Breast epithelium (tissue), 4 donors: ENCODE results near the gene CCDC30. TPM values are rescaled to one million over a fixed set of nuclear protein-coding genes. Genes with fewer than 3 reads are reported as not detected.

Source experiments
- DNase-seq, 2 donors: peaks; one replicate each; pipeline ENCODE4 v3.0.0-alpha.2; 2019; ENCODE audit warnings: low spot score in 2 of 2
- H3K27ac ChIP-seq, 2 donors: fragments of 200-600 bp; sonication (generic) in 1 of 2; one replicate each; pipeline ENCODE4 v1.5.1; 2016 to 2019; ENCODE audit warnings: mild to moderate bottlenecking in 1 of 2
- H3K27me3 ChIP-seq, 2 donors: fragments of 200-600 bp; sonication (generic) in 1 of 2; one replicate each; pipeline versions ENCODE4 v1.5.1 to v1.6.0; 2017 to 2019; ENCODE audit warnings: control low read depth in 1 of 2, mild to moderate bottlenecking in 1 of 2
- H3K36me3 ChIP-seq: fragments of 200-600 bp; one replicate; pipeline ENCODE4 v1.5.1; 2019
- H3K4me1 ChIP-seq, 2 donors: fragments of 200-600 bp; sonication (generic); one replicate each; pipeline ENCODE4 v1.5.1; 2016 to 2019; ENCODE audit warnings: control low read depth in 1 of 2
- H3K4me3 ChIP-seq, 3 donors: fragments of 200-600 bp; sonication (generic); 1 replicate in 2 of 3; 2 replicates in 1 of 3; pipeline ENCODE4 v1.5.1; 2016 to 2019; ENCODE audit warnings: mild to moderate bottlenecking in 3 of 3, moderate library complexity in 2 of 3
- H3K9me3 ChIP-seq, 2 donors: fragments of 200-600 bp; sonication (generic) in 1 of 2; one replicate each; pipeline ENCODE4 v1.5.1; 2016 to 2019; ENCODE audit warnings: control low read depth in 1 of 2
- CTCF ChIP-seq, 3 donors: fragments of 450-650 bp; IDR thresholded peaks; one replicate each; pipeline ENCODE4 v1.5.1; 2016 to 2017; ENCODE audit warnings: antibody characterized with exemption in 3 of 3, mild to moderate bottlenecking in 3 of 3, moderate library complexity in 3 of 3
- POLR2A ChIP-seq: fragments of 450-650 bp; IDR thresholded peaks from one replicate; pipeline ENCODE4 v1.6.1; 2016; ENCODE audit warnings: antibody characterized with exemption, mild to moderate bottlenecking, moderate library complexity
- POLR2AphosphoS5 ChIP-seq, 3 donors: sonication (generic); formaldehyde crosslinking; IDR thresholded peaks; one replicate each; pipeline ENCODE4 v1.6.1; 2017; ENCODE audit warnings: antibody characterized with exemption in 3 of 3
- intact Hi-C: fragments of 100-400 bp; cut with DNase I; formaldehyde crosslinking; loops from one replicate; pipeline ENCODE4 v1.15.1; 2023; ENCODE audit warnings: low total_unique reads
- total RNA-seq, 3 donors: library from RNA; depleted of rRNA; stranded (reverse); fragments of >200 nt; gene quantifications; one replicate each; pipeline ENCODE4 v1.1.0, GENCODE V29; 2016

Gene CCDC30
- total RNA-seq, 3 donors from 2014 or later, result 3.4 to 15.4 (median 14.0) TPM

- Histone ChIP-seq H3K4me1 (no peaks in the 10 kb centered on the region), H3K27me3 (no peaks in the 10 kb centered on the region), H3K27ac (no peak overlapping the region), H3K4me3 (no peak overlapping the region), H3K9me3 (no peaks in the 10 kb centered on the region), H3K36me3 (no peaks in the 10 kb centered on the region)
- TF ChIP-seq CTCF (IDR thresholded peaks at IDR 0.05) (no peak), POLR2AphosphoS5 (IDR thresholded peaks at IDR 0.05) (no peak), POLR2A (no peak)
- no peak for DNase-seq
- intact Hi-C loops, result no loop called here
Measured at GRCh38 chr1:42646056-42646455, 183.0 kb downstream of the CCDC30 start.

GRCh38 chr1:42657201-42657600 lies 194.1 kb downstream of the CCDC30 start:
- Histone ChIP-seq H3K4me1 (peaks cover 0 to 7% of the 10 kb centered on the region in 2 donors), H3K36me3 (no peaks in the 10 kb centered on the region), H3K4me3 (peak overlapping the region in 2 of 3 donors; percentile 76 to 77), H3K9me3 (no peaks in the 10 kb centered on the region), H3K27ac (peak overlapping the region in 1 of 2 donors; percentile 69), H3K27me3 (no peaks in the 10 kb centered on the region)
- no peak for TF ChIP-seq POLR2AphosphoS5 (IDR thresholded peaks at IDR 0.05)
- no peak for TF ChIP-seq CTCF (IDR thresholded peaks at IDR 0.05)
- no peak for TF ChIP-seq POLR2A
- DNase-seq, result no peak
- intact Hi-C loops, result loop anchor here (5.0 kb wide), 1 partner anchor 1010 kb away; no protein-coding TSS in a partner anchor

GRCh38 chr1:42657981-42658876 lies 195.1 kb downstream of the CCDC30 start, which contains the start of gene PPIH:
Gene PPIH (plus strand): TSS chr1:42658423. CDS start chr1:42658447, 24 bp downstream.
- H3K4me3 ChIP-seq, result peak within 1 kb of the TSS; percentile 76 to 86 (median 77)
- H3K36me3 ChIP-seq, result no peaks in the 10 kb centered on the region
- peak; percentile 91 to 95 for DNase-seq
- H3K27ac ChIP-seq, result peak within 1 kb of the TSS; percentile 69 to 91
- H3K9me3 ChIP-seq, result no peaks in the 10 kb centered on the region
- H3K27me3 ChIP-seq, result no peaks in the 10 kb centered on the region
- H3K4me1 ChIP-seq, result peaks cover 0 to 7% of the 10 kb centered on the region in 2 donors
- TF ChIP-seq POLR2A, result peak; percentile 14
- peak; percentile 54 to 74 (median 71) for TF ChIP-seq POLR2AphosphoS5 (IDR thresholded peaks at IDR 0.05)
- TF ChIP-seq CTCF (IDR thresholded peaks at IDR 0.05), result peak in 2 of 3 donors; percentile 47 to 58
- intact Hi-C loops, result loop anchor here (5.0 kb wide), 1 partner anchor 1009 kb away; no protein-coding TSS in a partner anchor

GRCh38 chr1:42658877-42659337 lies 195.8 kb downstream of the CCDC30 start:
- Histone ChIP-seq H3K9me3 (no peaks in the 10 kb centered on the region), H3K36me3 (no peaks in the 10 kb centered on the region), H3K27me3 (no peaks in the 10 kb centered on the region), H3K4me3 (peak overlapping the region; percentile 76 to 86 (median 77)), H3K4me1 (peaks cover 0 to 7% of the 10 kb centered on the region in 2 donors), H3K27ac (peak overlapping the region; percentile 69 to 91)
- no peak for DNase-seq
- intact Hi-C loops, result loop anchor here (5.0 kb wide), 1 partner anchor 1008 kb away; no protein-coding TSS in a partner anchor
- TF ChIP-seq POLR2A (no peak), CTCF (IDR thresholded peaks at IDR 0.05) (no peak), POLR2AphosphoS5 (IDR thresholded peaks at IDR 0.05) (no peak)
